T47D (cell line): ENCODE data around the gene ZNF205.
"Not testable (repeated sequence)": the region's sequence is repeated elsewhere in the genome, so short reads cannot be mapped to it uniquely, and the experiment has no call there.

Source experiments
- DNase-seq, 2 experiments: peaks; one replicate each; pipeline versions ENCODE4 v3.0.0 to v3.0.0-alpha.2; 2011 to 2012; ENCODE audit warnings: low read depth in 1 of 2, low spot score in 1 of 2
- JUND ChIP-seq: IDR thresholded peaks from 2 replicates; pipeline ENCODE4 v1.6.1; 2012; ENCODE audit warnings: low read depth
- in situ Hi-C: cut with HindIII; loops from 2 replicates; pipeline ENCODE4 v1.10.0; 2016; ENCODE audit warnings: low sequenced_read_pairs, low pct_unique_long_range_greater_than_20kb

The ZNF205 gene

DNA sequence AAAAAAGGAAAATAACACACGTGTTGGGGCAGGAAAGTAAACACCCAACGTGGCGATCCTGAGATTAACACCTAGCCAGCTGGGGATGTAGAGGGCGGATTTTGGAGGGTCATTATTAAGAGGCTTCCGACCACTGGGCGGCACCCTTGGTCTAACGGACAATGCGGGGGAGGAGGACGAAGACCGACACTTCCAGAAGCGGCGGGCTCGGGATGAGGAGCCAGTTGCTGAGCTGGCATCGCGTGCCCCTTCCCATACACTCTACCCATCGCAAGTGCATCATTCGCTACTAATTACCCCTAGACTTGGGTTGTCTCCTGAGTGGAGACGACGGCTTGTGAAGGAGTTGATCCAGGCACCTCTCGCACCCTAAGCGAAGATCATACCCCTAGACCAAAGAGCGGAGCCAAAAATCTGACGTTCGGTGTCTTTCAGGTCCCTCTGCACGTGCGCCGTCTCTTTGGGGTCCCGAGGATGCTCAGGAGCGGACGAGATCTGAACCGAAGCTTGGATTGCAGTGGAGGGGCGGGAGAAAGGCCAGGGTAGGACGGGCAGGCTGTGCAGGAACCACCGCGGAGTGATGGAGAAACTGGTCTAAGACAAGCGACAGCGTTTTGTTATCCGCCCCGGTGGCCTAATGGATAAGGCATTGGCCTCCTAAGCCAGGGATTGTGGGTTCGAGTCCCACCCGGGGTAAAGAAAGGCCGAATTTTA, 40.0 kb downstream of the ZNF205 start:
- no peak for TF ChIP-seq JUND
- peak in 1 of 2 experiments; percentile 45 for DNase-seq
- in situ Hi-C loops = no loop called here

DNA sequence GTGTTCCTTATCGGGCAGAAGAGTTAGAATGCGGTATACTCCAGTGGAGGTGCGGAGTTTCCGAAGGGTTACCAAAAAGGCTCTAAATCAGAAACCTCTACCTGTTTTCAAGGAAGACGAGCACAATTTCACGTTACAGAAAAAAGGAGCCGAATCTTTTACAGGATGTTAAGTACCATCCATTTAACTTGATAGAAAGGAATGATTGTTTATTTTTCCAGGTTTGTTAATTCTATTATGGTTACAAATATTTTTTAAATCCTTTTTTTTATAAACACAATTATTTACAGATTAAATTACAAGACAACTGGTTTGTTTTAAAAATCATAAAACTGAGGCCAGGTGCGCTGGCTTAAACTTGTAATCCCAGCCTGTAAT, 40.6 kb downstream of the ZNF205 start:
- in situ Hi-C loops = no loop called here
- no peak for TF ChIP-seq JUND
- DNase-seq = no peak

DNA sequence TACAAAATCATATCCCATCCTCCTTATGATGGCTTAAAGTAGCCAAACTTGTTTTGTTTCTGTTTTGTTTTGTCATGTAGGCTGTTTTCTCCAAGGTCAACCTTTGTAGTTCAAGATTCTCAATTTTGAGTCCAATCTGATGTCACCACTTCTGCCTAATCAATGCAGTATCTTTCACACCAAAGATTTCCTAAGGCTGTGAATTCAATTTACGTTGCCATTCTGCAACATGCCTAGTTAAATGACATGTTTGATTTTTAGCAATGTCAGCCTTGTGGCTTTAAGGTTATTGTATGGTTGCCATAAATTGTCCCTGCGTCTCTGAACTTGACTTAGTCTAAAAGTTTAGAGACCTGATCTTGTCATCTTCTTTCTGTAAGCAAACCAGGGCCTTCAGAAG, 42.8 kb downstream of the ZNF205 start:
- in situ Hi-C loops = no loop called here

DNA sequence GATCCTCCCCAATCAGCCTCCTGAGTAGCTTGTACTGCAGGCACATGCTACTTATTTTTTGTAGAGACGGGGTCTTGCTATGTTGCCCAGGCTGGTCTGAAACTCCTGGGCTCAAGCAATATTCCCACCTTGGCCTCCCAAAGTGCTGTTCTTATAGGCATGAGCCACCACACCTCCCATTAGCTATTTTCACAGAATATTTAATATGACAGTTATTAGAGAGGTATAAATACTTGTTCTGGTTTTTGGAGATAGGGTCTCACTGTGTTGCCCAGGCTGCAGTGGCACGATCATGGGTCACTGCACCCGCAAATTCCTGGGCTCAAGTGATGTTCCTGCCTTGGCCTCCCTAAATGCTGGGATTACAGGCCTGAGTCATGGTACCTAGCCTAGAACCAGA, 43.6 kb downstream of the ZNF205 start:
- TF ChIP-seq JUND = no peak
- in situ Hi-C loops = no loop called here
- DNase-seq = no peak

More for the DNA sequence above, 42.8 kb downstream of the ZNF205 start:
- DNase-seq = no peak
- TF ChIP-seq JUND = no peak

DNA sequence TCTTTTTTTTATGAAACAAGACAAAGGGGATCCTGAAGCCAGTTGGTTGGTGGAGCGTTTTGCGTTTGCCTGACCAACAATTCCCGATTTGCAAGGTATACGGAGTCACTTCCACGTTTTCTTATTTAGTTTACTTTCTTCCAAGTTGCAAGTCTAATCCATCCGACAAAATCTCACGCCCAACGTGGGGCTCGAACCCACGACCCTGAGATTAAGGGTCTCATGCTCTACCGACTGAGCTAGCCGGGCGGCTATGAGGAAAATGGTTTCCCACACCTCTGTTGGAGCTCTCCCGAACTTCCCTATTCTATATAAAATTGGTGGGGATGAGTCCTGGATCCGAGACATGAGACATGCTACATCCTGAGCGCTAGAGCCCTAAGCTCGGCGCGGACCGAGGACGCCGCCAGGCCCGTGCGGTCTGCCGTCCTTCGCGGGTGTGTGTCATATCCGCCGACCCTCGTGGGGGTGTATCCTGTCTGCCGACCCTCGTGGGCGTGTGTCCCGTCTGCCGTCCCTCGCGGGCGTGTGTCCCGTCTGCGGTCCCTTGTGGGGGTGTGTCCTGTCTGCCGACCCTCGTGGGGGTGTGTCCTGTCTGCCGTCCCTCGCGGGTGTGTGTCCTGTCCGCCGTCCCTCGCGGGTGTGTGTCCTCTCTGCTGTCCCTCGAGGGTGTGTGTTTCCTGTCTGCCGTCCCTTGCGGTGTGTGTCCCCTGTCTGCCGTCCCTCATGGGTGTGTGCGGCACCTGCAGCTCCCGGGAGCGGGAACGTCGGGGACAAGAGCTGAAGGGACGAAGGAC, 45.0 kb downstream of the ZNF205 start:
- no peak for TF ChIP-seq JUND
- in situ Hi-C loops = no loop called here
- peak; percentile 69 to 93 for DNase-seq

DNA sequence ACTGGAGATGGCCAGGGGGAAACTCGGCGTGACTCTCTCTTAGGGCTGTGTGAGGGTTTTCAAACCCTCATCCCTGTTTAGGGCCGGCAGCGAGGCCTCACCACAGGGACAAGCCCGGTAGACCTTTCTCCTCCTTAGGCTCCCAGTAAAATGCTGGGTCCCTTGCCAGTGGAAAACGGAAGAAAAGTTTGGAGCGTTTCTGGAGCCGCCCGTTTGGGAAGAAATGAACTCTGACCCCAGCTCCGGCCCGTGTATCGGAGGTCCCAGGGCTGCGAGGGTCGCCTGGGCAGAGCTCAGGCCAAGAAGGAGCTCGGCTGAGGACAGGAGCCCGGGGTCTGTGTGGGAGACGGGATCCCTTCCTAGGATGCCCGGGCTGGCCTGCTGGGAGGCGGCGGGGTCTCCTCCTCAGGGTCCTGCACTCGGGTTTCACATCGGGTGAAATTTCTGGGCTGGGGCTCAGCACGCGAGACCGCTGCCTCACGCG, 45.7 kb downstream of the ZNF205 start:
- in situ Hi-C loops = no loop called here
- DNase-seq = peak in 1 of 2 experiments; percentile 55
- no peak for TF ChIP-seq JUND

DNA sequence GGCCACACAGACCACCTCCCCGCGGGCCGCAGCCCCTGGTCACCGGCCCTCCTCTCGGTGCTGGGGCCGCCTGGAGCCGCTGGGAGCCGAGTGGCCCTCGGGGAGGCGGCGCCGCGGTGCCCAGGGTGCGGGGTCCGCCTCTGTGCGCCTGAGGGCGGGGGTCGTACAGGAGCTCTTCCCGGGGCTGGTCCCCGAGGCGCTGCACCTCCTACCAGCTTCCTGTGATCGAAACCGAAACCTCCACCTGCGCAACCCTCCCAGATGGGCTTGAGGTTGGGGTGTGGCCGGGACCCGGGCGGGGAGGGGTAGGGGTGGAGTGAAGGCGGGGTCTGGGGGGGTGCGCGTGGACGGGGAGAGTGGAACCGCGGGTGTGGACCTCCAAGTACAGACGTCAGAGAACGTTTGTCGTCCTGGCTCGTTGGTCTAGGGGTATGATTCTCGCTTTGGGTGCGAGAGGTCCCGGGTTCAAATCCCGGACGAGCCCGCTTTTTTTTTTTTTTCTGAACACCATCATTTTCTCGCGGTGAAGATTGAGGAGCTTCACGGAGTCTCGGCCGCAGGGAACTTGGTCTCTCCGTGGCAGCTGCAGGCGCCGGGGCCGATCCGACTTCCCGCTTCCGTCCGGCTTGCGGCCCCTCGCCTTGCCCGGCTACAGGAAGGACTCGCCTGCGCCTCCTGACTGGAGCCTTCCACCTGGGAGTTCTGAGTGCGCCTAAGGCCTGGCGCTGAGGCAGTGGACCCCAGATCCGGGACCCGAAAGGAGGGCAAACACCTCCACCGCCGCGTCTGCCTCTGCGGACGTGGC, 46.3 kb downstream of the ZNF205 start:
- TF ChIP-seq JUND = no peak
- in situ Hi-C loops = no loop called here
- DNase-seq = peak; percentile 96 to 98

DNA sequence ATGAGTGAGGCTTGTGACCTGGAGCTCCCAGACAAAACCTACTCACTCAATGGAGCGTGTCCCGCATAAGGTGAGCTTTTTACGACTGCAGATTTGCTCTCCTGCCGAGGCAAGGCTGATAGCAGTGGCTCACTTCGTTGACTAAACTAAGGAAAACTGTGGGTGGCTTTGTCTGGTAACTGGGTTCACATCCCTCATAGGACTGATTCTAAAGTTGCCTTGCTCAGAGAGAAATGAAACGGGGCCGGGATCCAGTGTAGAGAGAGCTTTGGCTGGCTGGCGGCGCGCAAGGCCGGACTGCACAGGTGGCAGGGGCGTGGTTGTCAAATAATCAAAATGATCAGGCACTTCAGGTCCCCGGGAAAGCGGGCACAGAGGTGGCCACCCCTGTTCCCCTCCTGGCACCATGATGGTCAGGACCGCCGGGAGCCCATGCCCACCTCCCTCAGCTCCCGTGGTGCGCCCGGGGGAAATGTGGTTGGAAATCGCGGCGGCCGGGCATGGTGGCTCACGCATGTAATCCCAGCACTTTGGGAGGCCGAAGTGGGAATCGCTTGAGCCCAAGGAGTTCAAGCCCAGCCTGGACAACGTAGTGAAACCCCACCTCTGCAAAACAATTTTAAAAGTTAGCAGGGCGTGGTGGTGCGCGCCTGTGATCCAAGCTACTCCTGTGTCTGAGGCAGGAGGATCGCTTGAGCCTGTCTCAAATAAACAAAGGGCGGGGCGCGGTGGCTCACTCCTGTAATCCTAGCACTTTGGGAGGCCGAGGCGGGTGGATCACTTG, 49.0 kb downstream of the ZNF205 start:
- in situ Hi-C loops = no loop called here
- no peak for DNase-seq
- TF ChIP-seq JUND = no peak

DNA sequence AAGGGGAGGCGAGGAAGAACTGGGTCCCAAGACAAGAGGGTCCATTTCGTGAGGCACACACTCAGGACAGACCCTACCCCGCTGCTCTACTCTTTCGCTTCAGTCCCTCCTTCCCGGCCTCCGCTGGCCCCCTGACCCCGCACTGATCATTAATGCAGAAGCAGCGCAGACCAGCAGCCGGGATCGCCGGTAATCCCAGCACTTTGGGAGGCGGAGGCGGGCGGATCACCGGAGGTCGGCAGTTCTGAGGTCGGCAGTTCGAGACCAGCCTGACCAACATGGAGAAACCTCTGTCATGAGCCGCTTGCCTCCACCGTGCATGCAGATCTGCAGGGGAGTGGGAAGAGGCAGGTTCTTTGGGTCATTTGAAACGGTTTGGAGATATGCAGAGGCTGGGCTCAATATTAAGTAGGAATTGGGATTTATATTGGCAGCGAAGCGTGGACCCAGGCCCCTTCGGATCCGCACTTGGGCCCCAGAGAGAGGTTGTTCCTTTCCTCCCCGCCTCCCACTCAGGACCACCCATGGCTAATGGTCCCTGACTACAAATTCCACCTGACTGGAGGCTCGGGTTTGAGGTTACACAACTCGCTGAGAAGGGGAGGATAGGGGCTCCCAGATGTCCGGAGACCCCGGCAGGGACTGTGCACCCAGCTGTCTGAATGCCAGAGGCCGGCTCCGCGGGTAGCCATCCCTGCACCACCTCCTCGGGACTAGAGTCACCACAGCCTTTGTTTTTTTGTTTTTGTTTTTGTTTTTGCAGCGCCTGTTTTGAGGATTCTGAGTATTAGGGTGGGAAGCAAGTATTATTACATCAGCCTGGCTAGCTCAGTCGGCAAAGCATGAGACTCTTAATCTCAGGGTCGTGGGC, 52.0 kb downstream of the ZNF205 start:
- no peak for TF ChIP-seq JUND
- no peak for DNase-seq
- in situ Hi-C loops = no loop called here

DNA sequence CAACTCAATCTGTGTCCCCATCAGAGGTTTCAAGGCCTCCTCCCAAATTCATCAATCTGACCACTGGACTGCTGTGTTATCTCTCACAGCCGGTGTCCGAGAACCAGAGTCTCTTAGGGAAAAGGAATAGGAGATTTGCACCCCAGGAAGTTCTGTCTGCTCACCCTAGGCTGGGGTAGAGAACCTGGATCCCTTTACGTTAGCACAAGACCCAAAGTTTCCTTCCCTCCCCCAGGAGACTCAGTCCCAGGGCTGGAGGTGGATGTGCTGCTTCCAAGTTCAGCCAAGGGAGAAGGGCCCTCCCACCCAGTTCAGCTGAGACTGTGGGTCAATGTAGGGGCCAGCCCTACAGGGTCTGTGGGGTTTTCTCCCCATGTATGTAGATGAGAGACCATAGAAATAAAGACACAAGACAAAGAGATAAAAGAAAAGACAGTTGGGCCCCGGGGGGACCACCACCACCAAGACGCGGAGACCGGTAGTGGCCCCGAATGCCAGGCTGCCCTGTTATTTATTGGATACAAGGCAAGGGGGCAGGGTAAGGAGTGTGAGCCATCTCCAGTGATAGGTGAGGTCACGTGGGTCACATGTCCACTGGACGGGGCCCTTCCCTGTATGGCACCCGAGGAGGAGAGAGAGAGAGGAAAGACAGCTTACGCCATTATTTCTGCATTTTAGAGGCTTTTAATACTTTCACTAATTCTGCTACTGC, 52.9 kb downstream of the ZNF205 start:
- no peak for TF ChIP-seq JUND
- no peak for DNase-seq
- in situ Hi-C loops = no loop called here

DNA sequence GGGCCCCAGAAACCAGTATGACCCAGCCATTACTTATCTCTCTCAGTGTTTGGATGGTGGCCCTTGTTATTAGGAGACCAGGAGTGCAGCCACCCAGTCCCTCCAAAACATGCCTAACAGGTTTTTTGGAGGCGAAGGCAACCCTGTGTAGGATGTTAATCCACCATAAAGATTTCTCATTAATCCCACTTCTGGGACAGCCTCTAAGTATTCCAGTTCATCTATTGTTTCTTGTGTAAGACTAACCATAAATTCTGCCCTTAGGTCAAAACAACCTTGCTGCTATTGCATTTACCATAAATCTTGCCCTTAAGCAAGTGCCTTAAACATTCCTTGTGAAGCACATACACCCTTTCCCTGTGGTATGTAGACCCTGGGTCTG, 54.1 kb downstream of the ZNF205 start:
- TF ChIP-seq JUND = no peak
- in situ Hi-C loops = no loop called here

DNA sequence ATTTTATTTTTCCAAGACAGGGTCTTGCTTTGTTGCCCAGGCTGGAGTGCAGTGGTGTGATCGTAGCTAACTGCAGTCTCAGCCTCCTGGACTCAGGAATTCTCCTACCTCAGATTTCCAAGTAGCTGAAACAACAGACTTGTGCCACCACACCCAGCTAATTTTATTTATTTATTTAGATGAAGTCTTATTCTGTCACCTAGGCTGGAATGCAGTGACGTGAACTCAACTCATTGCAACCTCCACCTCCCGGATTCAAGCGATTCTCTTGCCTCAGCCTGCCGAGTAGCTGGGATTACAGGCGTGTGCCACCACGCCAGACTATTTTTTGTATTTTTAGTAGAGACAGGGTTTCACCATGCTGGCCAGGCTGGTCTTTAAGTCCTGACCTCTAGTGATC, 56.3 kb downstream of the ZNF205 start:
- DNase-seq = peak in 1 of 2 experiments; percentile 57
- in situ Hi-C loops = not testable (repeated sequence)

More for the DNA sequence above, 54.1 kb downstream of the ZNF205 start:
- DNase-seq = peak in 1 of 2 experiments; percentile 52
